Dedifferentiated amniotic fluid mesenchymal stem cell (primary cell): ENCODE data around the gene GRAMD4.
"Not testable (repeated sequence)": the region's sequence is repeated elsewhere in the genome, so short reads cannot be mapped to it uniquely, and the experiment has no call there.

Experiments
- DNase-seq: peaks from one replicate; pipeline ENCODE4 v3.0.0-alpha.2; 2016; ENCODE audit errors: extremely low spot score

Gene GRAMD4

DNA sequence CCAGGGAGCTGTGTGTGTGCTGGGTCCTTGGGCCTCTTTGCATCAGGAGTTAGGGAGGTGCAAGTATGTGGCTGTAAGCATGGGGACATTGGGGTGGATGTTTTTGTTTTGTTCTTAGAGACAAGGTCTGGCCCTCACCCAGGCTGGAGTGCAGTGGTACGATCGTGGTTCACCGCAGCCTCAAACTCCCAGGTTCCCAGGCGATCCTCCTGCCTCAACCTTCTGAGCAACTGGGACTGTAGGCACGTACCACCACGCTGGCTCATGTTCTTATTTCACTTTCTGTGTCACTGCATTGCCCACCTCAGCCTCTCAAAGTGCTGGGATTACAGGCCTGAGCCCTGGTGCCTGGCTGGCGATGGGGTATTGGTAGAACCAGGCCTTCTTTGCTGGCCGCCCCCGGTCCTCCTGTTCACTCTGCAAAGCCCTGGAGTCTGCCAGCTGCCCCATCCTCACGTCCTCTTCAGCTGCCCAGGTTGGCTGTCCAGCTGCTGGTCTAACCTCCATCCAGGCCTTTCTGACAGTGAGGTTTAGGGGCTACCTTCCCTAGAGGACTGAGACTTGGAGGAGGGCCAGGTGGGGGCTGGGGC, 851 bp upstream of the GRAMD4 start:
- no peak for DNase-seq

DNA sequence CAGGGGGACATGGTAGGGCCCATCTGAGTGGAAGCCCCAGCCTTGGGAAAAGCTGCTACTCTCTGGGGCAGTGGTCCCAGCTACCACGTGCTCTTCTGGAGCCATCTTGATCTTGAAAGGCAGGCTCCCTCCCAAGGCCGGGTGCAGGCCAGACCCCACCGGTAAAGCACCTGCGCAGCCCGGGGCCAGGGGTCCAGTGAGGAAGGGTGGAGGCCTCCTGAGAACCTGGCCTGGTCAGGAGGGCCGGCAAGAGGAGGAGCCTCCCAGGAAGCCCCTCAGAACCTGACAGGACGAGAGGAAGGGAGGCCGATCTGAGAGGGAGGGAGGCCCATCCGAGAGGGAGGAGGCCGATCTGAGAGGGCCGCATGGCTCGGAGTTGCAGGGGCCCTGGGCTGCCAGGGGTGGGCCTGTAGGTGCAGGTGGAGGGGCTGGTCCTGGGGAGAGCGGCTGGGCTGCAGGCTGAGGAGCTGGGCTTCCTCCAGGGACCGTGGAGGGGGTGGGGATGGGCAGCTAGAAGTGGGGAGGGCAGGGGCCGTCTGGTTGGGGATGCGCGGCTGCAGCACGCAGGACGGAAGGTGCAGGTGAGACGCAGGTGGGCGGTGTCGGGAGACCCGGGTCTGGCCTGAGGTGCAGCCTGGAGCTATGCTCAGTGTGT, 529 bp downstream of the GRAMD4 start:
- no peak for DNase-seq

DNA sequence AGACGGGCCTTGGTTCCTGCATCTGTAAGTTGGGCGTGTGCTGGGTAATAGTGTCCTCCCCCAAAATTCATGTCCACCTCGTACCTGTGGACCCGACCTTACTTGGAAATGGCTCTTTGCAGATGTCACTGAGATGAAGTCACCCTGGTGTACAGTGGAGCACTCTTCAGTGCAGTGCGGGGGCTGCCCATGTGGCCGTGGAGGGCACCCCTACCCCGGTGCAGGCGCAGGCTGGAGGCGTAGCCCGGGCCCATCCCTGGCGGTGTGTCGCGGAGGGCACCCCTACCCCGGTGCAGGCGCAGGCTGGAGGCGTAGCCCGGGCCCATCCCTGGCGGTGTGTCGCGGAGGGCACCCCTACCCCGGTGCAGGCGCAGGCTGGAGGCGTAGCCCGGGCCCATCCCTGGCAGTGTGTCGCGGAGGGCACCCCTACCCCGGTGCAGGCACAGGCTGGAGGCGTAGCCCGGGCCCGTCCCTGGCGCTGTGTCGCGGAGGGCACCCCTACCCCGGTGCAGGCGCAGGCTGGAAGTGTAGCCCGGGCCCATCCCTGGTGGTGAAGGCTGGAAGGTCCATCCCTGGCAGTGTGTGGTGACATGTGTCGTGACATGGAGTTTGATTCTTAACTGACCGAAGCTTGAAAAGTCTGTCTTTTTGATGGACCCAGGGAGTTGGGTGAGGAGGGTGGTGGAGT, 1.2 kb downstream of the GRAMD4 start:
- DNase-seq, result not testable (repeated sequence)

DNA sequence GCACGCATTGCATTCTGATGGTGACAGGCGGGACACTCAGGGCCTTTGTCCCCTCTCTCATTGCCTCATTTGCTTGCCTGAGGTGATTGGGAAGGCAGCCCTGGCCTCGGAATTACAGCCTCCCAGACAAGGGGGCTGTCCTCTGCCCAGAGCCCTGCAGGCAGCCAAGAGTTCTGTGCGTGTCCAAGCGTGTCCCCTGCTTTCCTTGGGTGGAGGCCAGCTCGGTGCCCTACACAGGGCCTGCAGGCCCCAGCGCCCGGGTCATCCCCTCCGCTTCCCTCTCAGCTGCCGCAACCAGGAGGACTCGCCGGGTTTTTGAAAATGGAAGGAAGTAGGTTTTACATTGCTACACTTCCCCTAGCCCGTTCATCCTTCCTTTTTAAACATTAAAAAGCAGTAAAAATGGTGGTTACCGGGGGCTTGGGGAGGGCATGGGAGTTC, 1.9 kb downstream of the GRAMD4 start:
- DNase-seq, result no peak

DNA sequence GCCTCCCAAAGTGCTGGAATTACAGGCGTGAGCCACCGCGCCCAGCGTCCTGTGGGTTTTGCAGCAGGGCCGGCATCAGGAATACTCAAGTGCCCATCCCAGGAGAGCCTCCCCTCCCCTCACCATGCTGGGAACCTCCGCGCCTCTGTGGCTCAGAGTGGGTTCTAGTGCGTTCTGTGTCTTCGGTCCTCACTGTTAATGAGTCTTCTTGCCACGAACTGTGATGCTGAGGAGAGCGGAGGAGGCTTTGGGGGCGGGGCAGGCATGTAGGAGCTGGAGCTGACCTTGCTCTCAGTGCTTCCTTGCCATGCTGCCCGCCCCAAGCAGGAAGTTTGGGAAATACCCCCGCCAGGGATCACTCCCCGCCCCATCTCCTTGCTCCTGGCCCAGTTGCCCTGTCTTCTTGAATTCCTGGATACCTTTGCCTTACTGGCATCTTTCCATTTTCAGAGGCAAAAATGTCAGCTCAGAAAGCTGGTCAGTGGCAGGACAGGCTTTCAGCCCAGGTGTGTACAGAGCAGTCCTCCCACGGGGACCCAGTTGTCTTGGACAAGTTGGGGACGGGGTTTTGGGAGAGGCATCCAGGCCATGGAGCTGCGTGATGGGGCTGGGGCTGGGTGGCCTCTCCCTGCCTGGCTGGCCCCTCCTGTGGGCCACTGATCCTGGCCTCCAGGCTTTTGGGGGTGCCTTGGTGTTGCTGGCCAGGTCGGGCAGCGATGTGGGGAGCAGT, 5.1 kb downstream of the GRAMD4 start:
- DNase-seq, result no peak

DNA sequence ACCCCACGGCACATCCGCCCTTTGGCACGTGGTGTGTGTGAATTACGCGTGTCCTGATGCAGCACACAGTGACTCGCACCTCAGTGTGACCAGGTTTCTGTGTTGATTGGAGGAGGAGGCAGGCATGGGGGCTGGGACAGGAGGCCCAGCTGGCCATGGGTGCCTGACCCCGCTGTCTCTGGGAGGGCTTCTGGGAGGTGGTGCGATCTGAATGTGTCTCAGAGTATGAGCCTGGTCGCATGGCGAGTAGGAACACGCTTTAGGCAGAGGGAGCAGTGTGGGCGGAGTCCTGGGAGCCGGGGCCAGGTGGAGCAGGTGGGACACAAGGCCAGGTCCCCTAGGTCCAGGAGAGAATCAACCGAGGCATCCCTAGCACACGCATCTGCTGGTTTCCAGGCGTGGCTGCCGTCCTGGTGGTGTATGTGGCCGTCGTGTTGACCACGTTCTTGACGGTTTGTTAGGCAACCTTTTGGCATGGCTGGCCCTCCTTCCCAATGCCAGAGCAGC, 5.7 kb downstream of the GRAMD4 start:
- DNase-seq, result no peak

DNA sequence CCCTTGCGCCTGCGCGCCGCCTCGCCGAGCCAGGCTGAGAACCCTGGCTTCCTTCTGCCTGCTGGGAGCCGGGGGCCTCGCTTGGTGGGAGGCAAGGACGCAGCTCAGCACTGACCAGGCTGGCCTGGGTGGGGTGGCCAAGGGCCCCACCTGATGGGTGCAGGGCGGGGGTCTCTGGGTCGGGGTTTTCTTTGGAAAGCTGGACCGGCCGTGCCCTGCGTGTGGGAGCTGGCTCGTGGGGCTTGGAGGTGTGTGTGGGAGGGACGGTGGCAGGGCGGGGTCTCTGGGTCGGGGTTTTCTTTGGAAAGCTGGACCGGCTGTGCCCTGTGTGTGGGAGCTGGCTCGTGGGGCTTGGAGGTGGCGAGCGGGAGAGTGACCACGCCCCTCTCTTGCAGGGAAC, 6.2 kb downstream of the GRAMD4 start:
- no peak for DNase-seq

DNA sequence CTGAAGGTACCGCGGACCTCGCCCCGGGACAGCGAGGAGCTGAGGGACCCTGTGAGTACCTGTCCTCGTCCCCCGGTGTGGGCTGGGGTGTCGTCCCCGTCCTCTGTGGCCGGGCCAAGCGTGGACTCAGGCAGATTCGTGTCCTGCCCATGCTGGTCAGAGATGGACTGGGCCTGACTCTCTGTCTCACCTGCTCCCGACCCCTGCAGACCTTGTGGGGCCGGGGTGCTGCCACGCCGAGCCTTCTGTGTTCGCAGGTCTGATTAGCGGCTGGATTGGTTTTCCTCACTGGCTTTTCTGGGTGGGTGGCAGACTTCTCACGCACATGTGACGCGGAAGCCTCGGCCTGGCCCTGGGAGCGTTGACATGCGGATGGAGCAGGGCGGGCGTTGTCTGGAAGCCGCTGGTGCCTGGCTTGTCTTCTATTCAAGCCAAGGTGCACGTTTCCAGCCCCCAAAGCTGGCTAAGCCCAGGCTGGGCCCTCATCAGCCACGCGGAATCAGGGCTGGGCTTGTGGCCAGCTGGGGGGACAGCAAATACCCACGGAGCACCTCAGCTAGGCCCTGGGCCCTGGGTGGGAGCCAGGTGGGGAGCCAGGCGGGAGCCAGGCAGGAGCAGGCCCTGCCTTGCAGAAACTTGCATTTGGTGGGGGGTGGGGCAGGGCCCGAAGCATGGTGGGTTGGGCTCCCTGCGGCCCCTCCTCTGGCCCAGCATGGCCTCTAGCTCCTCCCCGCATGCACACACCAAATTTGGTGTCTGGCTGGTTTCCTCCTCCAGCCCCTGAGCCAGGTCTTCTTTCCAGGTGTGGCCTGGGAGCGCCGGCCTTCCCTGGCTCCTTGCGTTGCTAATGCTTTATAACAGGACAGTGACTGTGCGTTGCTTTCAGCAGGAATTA, 7.0 kb downstream of the GRAMD4 start:
- DNase-seq, result no peak

DNA sequence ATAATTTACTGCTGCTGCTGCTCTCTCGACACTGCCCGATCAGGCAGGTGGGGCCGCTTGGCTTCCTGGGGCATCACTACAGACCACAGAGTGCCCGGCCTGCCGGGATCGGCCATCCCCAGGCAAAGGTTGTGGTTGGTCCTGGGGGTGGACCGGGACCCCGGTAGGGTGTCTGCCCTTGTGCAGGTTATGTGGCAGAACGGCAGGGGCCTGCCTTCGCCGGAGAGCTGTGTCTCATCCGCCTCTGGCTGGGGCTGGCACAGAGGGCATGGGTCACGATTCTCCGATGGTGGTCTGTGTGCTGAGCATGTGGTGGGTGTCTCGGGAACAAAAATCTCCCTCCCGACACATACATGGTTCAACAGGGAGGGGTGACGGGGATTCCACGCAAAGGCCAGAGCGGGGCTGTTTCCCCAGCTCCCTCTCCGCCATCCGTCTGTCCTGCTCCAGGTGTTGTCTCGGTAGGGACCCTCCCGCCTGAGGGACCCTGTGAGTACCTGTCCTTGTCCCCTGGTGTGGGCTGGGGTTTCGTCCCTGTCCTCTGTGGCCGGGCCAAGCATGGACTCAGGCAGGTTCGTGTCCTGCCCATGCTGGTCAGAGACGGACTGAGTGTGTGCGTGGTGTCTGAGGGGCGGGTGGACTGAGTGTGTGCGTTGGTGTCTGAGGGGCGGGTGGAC, 7.8 kb downstream of the GRAMD4 start:
- DNase-seq, result no peak

DNA sequence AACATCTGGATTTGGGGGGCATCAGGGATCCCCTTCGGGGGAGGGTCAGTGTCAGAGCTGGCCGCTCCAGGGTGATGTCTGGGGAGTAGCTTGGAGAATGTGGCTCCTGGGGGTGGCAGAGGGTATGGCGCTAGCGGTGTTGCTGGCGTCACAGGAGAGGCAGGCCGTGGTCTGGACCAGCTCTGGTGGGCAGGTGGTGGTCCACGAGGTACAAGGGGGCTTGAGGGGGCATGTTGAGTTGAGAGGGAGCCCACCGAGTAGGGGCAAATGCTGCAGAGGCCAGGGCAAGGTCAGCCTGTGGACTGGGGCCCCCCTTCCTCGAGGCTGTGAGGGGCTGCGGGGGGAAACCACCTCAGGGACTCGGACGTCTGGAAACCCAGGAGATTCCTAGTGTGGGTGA, 8.6 kb downstream of the GRAMD4 start:
- no peak for DNase-seq

DNA sequence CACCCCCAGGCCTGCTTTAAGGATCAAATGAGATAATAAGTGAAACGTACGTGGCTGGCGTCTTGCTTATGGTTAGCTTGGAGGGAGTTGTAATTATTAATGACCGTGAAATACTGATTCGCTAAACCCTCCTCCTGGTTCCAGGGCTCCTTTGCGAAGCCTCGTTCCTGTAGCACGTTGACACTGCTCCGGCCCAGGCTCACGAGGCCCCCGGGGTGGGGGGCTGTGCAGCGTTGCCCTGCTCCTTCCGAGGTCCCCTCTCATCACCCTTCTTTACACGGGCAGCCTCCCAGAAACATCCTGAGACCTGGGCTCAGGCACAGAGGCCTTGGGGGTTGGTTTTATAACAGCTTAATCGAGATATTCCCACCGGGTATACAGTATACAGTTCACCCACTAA, 9.1 kb downstream of the GRAMD4 start:
- no peak for DNase-seq

DNA sequence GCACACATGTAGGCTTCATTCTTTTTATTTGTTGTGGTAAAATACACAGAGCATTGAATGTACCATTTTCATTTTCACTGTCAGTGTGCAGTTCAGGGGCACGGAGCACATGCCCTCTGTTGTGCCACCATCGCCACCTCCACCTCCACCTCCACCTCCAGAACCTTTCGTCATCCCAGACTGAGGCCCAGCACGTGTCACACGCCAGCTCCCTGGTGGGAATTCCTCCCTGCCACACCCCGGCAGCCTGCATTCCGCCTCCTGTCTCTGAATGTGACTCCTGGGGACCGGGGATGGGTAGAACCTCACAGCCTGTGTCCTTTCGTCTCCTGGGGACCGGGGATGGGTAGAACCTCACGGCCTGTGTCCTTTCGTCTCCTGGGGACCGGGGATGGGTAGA, 10.9 kb downstream of the GRAMD4 start:
- no peak for DNase-seq

DNA sequence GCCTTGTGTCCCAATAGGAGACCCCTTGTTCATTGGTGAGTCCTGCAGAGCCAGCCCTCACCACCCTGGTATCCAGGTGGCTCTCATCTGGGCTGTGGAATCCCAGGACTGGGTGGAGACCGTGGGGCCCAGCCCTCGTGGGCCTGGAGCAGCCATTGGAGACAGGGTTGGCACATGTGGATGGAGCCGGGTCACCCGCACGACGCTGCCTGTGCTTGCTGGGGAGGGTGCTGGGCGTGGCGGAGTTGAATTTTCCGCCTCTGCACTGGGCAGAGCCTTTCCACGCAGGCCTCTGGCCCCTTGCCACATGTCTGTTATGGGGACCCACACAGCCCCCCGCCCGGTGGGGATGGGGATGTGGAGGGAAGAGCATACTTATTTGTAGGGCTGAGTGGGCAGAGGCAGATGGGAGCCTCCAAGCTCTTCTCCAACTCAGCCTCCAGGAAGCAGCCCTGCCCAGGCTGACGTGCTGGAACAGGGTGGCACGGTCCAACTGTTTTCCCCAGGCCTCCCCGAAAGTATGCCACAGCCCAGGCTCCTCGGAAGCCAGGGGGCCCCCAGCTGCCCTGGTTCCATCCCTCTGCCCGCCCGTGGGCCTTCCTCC, 12.6 kb downstream of the GRAMD4 start:
- no peak for DNase-seq

DNA sequence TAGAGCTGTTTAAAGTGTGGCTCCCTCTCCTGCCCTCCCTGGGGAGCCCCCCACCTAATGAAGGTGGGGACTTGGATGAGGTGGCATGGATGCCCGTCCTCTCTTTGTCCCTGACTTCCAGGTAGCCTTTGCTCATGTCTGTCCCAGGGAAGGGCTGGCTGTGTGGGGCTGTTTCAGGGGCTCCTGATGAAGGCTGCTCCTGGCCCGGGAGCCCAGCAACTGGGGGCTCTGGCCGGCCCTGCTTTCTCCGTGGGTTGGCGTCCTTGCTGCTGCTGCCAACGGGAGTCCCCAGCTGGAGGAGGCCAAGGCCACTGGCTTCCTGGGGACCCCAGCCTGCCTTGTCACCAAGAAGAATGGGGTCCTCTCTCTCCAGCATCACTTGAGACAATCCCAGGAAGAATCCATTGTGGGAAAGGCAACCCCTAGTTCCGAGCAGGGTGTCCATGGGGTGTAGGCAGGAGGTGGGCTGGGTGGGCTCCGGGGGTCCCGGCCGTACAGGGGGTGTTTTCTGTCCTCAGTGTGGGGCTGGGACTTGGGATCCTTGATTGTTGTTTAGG, 13.2 kb downstream of the GRAMD4 start:
- no peak for DNase-seq

DNA sequence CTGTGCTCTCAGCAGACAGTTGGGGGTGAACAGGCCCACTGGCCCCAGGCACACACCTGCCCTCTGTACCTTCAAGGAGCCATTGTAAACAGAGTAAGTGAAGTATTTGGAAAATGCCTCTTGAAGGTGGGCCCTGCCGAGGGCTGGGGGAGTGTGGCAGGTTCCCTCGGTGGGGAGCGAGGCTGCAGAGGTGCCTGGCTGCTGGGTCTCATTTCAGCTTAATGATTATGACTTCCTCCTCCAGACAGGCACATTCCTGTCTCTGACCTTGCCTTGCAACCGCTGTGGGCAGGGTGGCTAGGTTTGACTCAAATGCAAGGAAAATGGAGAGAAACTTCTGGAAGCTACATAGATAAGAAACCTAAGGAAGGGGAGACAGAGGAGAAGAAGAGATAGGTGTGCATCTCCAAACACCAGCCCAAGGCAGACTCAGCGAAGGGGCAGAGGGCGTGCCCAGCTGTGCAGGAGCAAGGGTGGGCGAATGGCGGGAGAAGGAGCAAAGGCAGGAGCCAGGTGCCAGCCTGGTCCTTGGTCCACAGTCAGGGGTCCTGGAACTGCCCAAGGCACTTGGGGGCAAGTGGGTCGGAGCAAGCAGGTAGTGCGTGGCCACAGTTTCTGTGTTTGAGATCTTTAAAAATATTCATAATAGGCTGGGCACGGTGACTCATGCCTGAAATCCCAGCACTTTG, 14.0 kb downstream of the GRAMD4 start:
- no peak for DNase-seq

DNA sequence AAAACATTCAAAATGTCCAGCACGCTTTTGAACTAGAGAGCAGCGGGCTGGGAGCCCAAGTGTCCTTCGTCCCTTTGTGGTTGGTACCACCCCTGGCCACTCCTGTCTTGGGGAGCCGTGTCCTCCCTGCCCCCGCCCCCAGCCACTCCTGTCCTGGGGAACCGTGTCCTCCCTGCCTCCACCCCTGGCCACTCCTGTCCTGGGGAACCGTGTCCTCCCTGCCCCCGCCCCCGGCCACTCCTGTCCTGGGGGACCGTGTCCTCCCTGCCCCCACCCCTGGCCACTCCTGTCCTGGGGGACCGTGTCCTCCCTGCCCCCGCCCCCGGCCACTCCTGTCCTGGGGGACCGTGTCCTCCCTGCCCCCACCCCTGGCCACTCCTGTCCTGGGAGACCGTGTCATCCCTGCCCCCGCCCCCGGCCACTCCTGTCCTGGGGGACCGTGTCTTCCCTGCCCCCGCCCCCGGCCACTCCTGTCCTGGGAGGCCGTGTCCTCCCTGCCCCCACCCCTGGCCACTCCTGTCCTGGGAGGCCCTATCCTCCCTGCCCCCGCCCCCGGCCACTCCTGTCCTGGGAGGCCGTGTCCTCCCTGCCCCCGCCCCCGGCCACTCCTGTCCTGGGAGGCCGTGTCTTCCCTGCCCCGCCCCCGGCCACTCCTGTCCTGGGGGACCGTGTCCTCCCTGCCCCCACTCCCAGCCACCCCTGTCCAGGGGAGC, 14.9 kb downstream of the GRAMD4 start:
- DNase-seq, result not testable (repeated sequence)

DNA sequence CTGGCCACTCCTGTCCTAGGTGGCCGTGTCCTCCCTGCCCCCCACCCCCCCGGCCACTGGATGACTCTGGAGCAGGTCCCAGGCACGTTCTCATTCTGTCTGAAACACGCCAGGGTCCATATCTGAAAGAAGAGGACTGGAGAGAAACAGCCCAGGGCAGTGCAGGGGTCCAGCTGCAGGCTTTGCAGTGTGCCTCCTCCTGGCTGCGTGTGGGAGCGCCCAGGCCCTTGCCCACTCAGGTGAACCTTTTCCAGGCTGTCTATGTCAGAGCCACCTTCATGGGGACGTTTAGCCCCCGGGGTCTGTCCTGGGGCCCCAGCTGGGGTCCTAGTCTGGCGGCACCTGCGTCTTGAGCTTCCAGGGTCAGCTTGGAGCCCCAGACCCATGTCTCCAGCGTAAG, 15.6 kb downstream of the GRAMD4 start:
- DNase-seq, result no peak

DNA sequence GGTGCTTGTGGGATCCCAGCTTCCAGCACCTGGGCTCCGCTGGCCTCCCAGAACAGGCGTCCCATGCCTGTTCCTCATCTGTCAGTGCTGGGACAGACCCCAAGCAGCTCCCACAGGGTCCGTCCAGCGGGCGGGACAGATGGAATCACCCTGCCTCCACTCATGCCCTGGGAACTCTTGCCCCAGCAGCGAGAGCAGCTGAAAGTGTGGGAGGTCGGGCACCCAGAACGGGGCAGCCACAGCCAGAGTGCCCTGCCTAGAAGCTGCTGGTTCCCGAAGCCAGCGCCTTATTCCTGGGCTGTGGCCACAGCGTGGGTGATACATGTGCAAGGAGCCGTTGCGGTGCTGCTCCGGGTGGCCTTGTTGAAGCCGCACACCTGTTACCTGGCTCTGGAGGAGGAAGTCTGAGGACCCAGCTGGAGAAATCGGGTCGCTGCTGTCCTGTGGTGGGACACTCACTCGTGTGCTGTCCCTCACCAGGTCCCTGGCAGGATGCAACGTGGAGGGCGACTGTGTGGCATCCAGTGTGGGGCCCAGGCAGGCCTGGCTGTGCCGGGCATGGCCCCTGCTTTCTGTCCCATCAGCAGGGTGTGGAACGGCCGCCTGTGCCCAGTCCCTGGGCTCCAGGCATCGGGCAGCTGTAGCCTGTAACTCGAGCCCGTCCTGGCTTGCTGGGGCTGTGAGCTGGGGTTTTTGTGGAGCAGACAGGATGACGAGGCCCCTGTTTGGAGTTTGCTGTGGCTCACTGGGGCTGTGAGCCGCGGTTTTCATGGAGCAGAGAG, 16.2 kb downstream of the GRAMD4 start:
- no peak for DNase-seq
